ENCODE results near the gene RIMS1. TPM values are rescaled to one million over a fixed set of nuclear protein-coding genes. Genes with fewer than 3 reads are reported as not detected.

The RIMS1 gene
- total and polyA plus RNA-seq, 9 of the 15 experiments (the other 6 are each of a cell fraction or from before 2014, with no cell fraction given), result not detected

GRCh38 chr6:72238900-72239299, 352.6 kb downstream of the RIMS1 start (continued):
- no peak for TF ChIP-seq ZNF609 (CRISPR knock-in tag; IDR thresholded peaks at IDR 0.05; ENCODE audit: borderline replicate concordance)
- no peak for TF ChIP-seq GTF2A2 (tag; IDR thresholded peaks at IDR 0.05)
- TF ChIP-seq GATAD2B (IDR thresholded peaks at IDR 0.05; ENCODE audit: borderline replicate concordance), result no peak
- no peak for TF ChIP-seq KAT2B (IDR thresholded peaks at IDR 0.05; ENCODE audit: low read depth, low read length)
- TF ChIP-seq ZNF134 (CRISPR knock-in tag; conservative IDR thresholded peaks at IDR 0.05), result no peak
- no peak for TF ChIP-seq DDX20 (tag; IDR thresholded peaks at IDR 0.05; ENCODE audit: low read depth)
- TF ChIP-seq U2AF2 (optimal IDR thresholded peaks at IDR 0.05; ENCODE audit: low read depth, low read length), result no peak
- TF ChIP-seq IRF9 (tag; IDR thresholded peaks at IDR 0.05), result no peak
- no peak for TF ChIP-seq OTX1 (CRISPR knock-in tag; IDR thresholded peaks at IDR 0.05)
